Fibroblast of the aortic adventitia (primary cell): ENCODE data around the gene ARL5B. TPM values are rescaled to one million over a fixed set of nuclear protein-coding genes. Genes with fewer than 3 reads are reported as not detected.

Experiments
- DNase-seq: peaks from one replicate; pipeline ENCODE4 v3.0.0-alpha.2; 2010; ENCODE audit warnings: low read depth
- H3K4me3 ChIP-seq: 2 replicates; pipeline ENCODE4 v1.5.1; 2011; ENCODE audit warnings: low read depth, mild to moderate bottlenecking, control low read depth, low read length, moderate library complexity
- CTCF ChIP-seq: IDR thresholded peaks from 2 replicates; pipeline ENCODE4 v1.5.1; 2011; ENCODE audit warnings: mild to moderate bottlenecking, low read length, control low read depth, inconsistent platforms; ENCODE audit not compliant: insufficient read depth
- total RNA-seq: library from RNA; depleted of rRNA; stranded (reverse); fragments of >200 nt; gene quantifications from 2 replicates; pipeline ENCODE4 v1.2.3, GENCODE V29; 2012; ENCODE audit warnings: low replicate concordance

Gene ARL5B
- total RNA-seq, 1 donor: 18.0 TPM

- no peak for TF ChIP-seq CTCF
- DNase-seq: peak; percentile 32
- H3K4me3 ChIP-seq: no peak overlapping the region
These were observed 26.3 kb downstream of the ARL5B start for GRCh38 chr10:18685555-18685954.

GRCh38 chr10:18687195-18687594 is 28.0 kb downstream of the ARL5B start:
- no peak overlapping the region for H3K4me3 ChIP-seq
- no peak for DNase-seq
- TF ChIP-seq CTCF: no peak

GRCh38 chr10:18687706-18688105 is 28.5 kb downstream of the ARL5B start:
- no peak for DNase-seq
- TF ChIP-seq CTCF: no peak
- H3K4me3 ChIP-seq: no peak overlapping the region

- peak; percentile 58 for TF ChIP-seq CTCF
- peak; percentile 74 for DNase-seq
- no peak overlapping the region for H3K4me3 ChIP-seq
These were observed 30.3 kb downstream of the ARL5B start for GRCh38 chr10:18689498-18689897.

- no peak for TF ChIP-seq CTCF
These were observed 31.3 kb downstream of the ARL5B start for GRCh38 chr10:18690541-18690940.

GRCh38 chr10:18699849-18700840 is 40.9 kb downstream of the ARL5B start:
- no peak for DNase-seq
- H3K4me3 ChIP-seq: no peak overlapping the region
- TF ChIP-seq CTCF: no peak

More at GRCh38 chr10:18690541-18690940, 31.3 kb downstream of the ARL5B start:
- no peak for DNase-seq
- no peak overlapping the region for H3K4me3 ChIP-seq
